ENCODE measurements around the gene AKAP7.
"Not testable (repeated sequence)": the region's sequence is repeated elsewhere in the genome, so short reads cannot be mapped to it uniquely, and the experiment has no call there.

Gene AKAP7

GRCh38 chr6:131288214-131288613, 152.9 kb downstream of the AKAP7 start:
- no peak for TF ChIP-seq YY1 (IDR thresholded peaks at IDR 0.05; ENCODE audit: insufficient read depth, insufficient read length)
- TF ChIP-seq SUZ12 (IDR thresholded peaks at IDR 0.05; ENCODE audit: extremely low read depth, insufficient read depth, insufficient read length): no peak
- no peak for TF ChIP-seq ZNF274 (IDR thresholded peaks at IDR 0.05; ENCODE audit: low read depth, low read length)
- DNase-seq (ENCODE audit: low read depth, low spot score): no peak
- no peak overlapping the region for H3K9ac ChIP-seq (ENCODE audit: insufficient read length, low read depth)
- H3K27me3 ChIP-seq (ENCODE audit: insufficient read depth, insufficient read length): no peaks in the 10 kb centered on the region
- H3K36me3 ChIP-seq (ENCODE audit: insufficient read depth, insufficient read length, low read length): peaks cover 5% of the 10 kb centered on the region
- no peaks in the 10 kb centered on the region for H3K4me1 ChIP-seq (ENCODE audit: insufficient read depth, insufficient read length)
- H3K9me3 ChIP-seq (ENCODE audit: insufficient read depth, low read length): no peaks in the 10 kb centered on the region
- H3K4me3 ChIP-seq (ENCODE audit: insufficient read length, low read depth): no peak overlapping the region

- DNase-seq (ENCODE audit: low read depth, low spot score): no peak
- no peaks in the 10 kb centered on the region for H3K27me3 ChIP-seq (ENCODE audit: insufficient read depth, insufficient read length)
Observed at GRCh38 chr6:131290955-131291354, 155.7 kb downstream of the AKAP7 start.

DNA sequence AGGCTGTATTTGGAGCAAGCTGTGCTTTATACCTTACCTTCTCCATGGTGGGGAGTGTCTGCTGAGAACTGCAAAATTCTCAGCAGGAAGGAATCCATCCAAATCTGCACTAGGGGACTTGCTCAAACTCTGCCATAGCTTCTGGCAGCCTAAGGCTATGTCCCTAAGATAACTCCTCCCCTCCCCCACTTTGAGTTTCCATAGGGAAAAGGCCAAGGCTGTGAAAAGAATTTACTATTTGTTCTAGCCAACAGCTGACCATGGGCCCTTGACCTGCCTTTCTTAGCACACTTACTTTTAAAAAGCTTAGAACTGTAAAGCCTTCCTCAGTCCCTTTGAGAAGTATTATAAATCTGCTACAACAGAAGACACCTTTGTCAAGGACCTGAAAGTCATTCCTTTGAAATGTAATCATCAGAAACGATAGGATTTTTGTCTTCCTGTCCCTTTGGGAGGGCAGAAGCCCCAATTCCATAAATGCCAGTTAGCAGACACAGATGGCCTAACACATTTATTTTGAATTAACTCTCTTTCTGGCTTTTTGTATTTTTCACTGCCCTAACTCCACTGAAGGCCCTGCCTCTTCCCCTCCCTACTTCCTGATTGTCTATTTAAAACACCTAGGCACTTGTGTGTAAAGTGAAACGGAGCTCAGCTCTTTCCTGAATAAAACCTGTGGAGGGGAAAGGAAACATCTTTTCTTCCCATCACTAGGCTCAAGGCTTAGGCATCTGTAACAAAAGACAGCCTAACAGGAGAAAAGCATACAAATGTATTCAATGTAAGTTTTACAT, 157.1 kb downstream of the AKAP7 start:
- H3K36me3 ChIP-seq (ENCODE audit: insufficient read depth, insufficient read length, low read length): no peaks in the 10 kb centered on the region
- TF ChIP-seq YY1 (IDR thresholded peaks at IDR 0.05; ENCODE audit: insufficient read depth, insufficient read length): no peak
- no peak for TF ChIP-seq SUZ12 (IDR thresholded peaks at IDR 0.05; ENCODE audit: extremely low read depth, insufficient read depth, insufficient read length)
- TF ChIP-seq ZNF274 (IDR thresholded peaks at IDR 0.05; ENCODE audit: low read depth, low read length): no peak
- H3K27me3 ChIP-seq (ENCODE audit: insufficient read depth, insufficient read length): no peaks in the 10 kb centered on the region
- peak overlapping the region; percentile 42 for H3K9ac ChIP-seq (ENCODE audit: insufficient read length, low read depth)
- no peak for DNase-seq (ENCODE audit: low read depth, low spot score)
- peaks cover 12% of the 10 kb centered on the region; the same call in 1 of the 2 replicates for H3K9me3 ChIP-seq (ENCODE audit: insufficient read depth, low read length)
- H3K4me1 ChIP-seq (ENCODE audit: insufficient read depth, insufficient read length): peaks cover 7% of the 10 kb centered on the region
- no peak overlapping the region for H3K4me3 ChIP-seq (ENCODE audit: insufficient read length, low read depth)

More at GRCh38 chr6:131290955-131291354, 155.7 kb downstream of the AKAP7 start:
- H3K9ac ChIP-seq (ENCODE audit: insufficient read length, low read depth): no peak overlapping the region
- peaks cover 12% of the 10 kb centered on the region; the same call in 1 of the 2 replicates for H3K9me3 ChIP-seq (ENCODE audit: insufficient read depth, low read length)
- no peak overlapping the region for H3K4me3 ChIP-seq (ENCODE audit: insufficient read length, low read depth)
- TF ChIP-seq YY1 (IDR thresholded peaks at IDR 0.05; ENCODE audit: insufficient read depth, insufficient read length) (no peak), ZNF274 (IDR thresholded peaks at IDR 0.05; ENCODE audit: low read depth, low read length) (no peak), SUZ12 (IDR thresholded peaks at IDR 0.05; ENCODE audit: extremely low read depth, insufficient read depth, insufficient read length) (no peak)
- H3K4me1 ChIP-seq (ENCODE audit: insufficient read depth, insufficient read length): peaks cover 7% of the 10 kb centered on the region
- no peaks in the 10 kb centered on the region for H3K36me3 ChIP-seq (ENCODE audit: insufficient read depth, insufficient read length, low read length)

GRCh38 chr6:131293472-131293911, 158.2 kb downstream of the AKAP7 start:
- Histone ChIP-seq H3K9ac (ENCODE audit: insufficient read length, low read depth) (no peak overlapping the region), H3K27me3 (ENCODE audit: insufficient read depth, insufficient read length) (no peaks in the 10 kb centered on the region), H3K9me3 (ENCODE audit: insufficient read depth, low read length) (peaks cover 12% of the 10 kb centered on the region; the same call in 1 of the 2 replicates), H3K4me1 (ENCODE audit: insufficient read depth, insufficient read length) (peaks cover 7% of the 10 kb centered on the region), H3K4me3 (ENCODE audit: insufficient read length, low read depth) (no peak overlapping the region), H3K36me3 (ENCODE audit: insufficient read depth, insufficient read length, low read length) (no peaks in the 10 kb centered on the region)
- DNase-seq (ENCODE audit: low read depth, low spot score): no peak
- no peak for TF ChIP-seq SUZ12 (IDR thresholded peaks at IDR 0.05; ENCODE audit: extremely low read depth, insufficient read depth, insufficient read length)

GRCh38 chr6:131295081-131295480, 159.8 kb downstream of the AKAP7 start:
- TF ChIP-seq SUZ12 (IDR thresholded peaks at IDR 0.05; ENCODE audit: extremely low read depth, insufficient read depth, insufficient read length) (no peak), ZNF274 (IDR thresholded peaks at IDR 0.05; ENCODE audit: low read depth, low read length) (no peak), YY1 (IDR thresholded peaks at IDR 0.05; ENCODE audit: insufficient read depth, insufficient read length) (no peak)
- Histone ChIP-seq H3K4me1 (ENCODE audit: insufficient read depth, insufficient read length) (peaks cover 7% of the 10 kb centered on the region), H3K27me3 (ENCODE audit: insufficient read depth, insufficient read length) (no peaks in the 10 kb centered on the region), H3K9me3 (ENCODE audit: insufficient read depth, low read length) (peaks cover 12% of the 10 kb centered on the region; the same call in 1 of the 2 replicates), H3K36me3 (ENCODE audit: insufficient read depth, insufficient read length, low read length) (no peaks in the 10 kb centered on the region), H3K4me3 (ENCODE audit: insufficient read length, low read depth) (no peak overlapping the region), H3K9ac (ENCODE audit: insufficient read length, low read depth) (no peak overlapping the region)
- no peak for DNase-seq (ENCODE audit: low read depth, low spot score)

DNA sequence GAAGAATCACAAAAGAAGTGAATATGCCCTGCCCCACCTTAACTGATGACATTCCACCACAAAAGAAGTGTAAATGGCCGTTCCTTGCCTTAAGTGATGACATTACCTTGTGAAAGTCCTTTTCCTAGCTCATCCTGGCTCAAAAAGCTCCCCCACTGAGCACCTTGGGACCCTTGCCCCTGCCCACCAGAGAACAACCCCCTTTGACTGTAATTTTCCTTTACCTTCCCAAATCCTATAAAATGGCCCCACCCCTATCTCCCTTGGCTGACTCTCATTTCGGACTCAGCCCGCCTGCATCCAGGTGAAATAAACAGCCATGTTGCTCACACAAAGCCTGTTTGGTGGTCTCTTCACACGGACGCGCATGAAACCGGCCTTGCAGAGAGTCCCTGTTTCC, 165.6 kb downstream of the AKAP7 start:
- not testable (repeated sequence) for H3K4me1 ChIP-seq (ENCODE audit: insufficient read depth, insufficient read length); H3K27me3 ChIP-seq (ENCODE audit: insufficient read depth, insufficient read length); H3K4me3 ChIP-seq (ENCODE audit: insufficient read length, low read depth); DNase-seq (ENCODE audit: low read depth, low spot score); H3K36me3 ChIP-seq (ENCODE audit: insufficient read depth, insufficient read length, low read length); H3K9me3 ChIP-seq (ENCODE audit: insufficient read depth, low read length)
- peak overlapping the region; percentile 79 for H3K9ac ChIP-seq (ENCODE audit: insufficient read length, low read depth)

DNA sequence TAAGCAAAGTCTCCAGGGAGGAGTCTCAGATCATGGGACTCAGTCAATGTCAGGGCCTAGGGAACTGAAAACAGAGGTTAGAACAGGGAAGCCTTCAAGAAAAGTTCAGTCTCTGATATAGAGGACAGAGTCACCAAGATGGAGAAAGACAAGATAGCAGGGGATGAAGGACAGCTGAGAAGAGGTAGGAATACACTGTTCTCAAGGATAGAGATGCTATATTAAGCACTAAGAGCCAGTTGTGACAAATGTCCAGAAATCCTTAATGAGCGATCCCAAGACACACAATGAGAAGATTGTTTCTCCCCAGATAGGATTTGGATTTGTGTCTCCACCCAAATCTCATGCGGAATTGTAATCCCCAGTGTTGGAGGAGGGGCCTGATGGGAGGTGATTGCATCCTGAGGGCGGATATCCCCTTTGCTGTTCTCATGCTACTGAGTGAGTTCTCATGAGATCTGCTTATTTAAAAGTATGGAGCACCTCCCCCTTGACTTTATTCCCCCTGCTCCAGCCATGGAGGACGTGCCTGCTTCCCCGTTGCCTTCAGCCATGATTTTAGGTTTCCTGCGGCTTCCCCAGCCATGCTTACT, 168.2 kb downstream of the AKAP7 start:
- no peak for TF ChIP-seq SUZ12 (IDR thresholded peaks at IDR 0.05; ENCODE audit: extremely low read depth, insufficient read depth, insufficient read length)
- H3K9ac ChIP-seq (ENCODE audit: insufficient read length, low read depth): no peak overlapping the region
- H3K4me3 ChIP-seq (ENCODE audit: insufficient read length, low read depth): no peak overlapping the region
- H3K4me1 ChIP-seq (ENCODE audit: insufficient read depth, insufficient read length): no peaks in the 10 kb centered on the region
- H3K36me3 ChIP-seq (ENCODE audit: insufficient read depth, insufficient read length, low read length): no peaks in the 10 kb centered on the region
- no peak for DNase-seq (ENCODE audit: low read depth, low spot score)
- no peaks in the 10 kb centered on the region for H3K27me3 ChIP-seq (ENCODE audit: insufficient read depth, insufficient read length)
- H3K9me3 ChIP-seq (ENCODE audit: insufficient read depth, low read length): peaks cover 7% of the 10 kb centered on the region; the same call in 1 of the 2 replicates
